Adrenal gland (tissue), 12 donors: ENCODE measurements around the gene EXOC3L2. TPM values are rescaled to one million over a fixed set of nuclear protein-coding genes. Genes with fewer than 3 reads are reported as not detected.

Experiments
- DNase-seq, 7 donors: peaks; one replicate each; pipeline ENCODE4 v3.0.0-alpha.2; 2019 to 2020
- H3K27ac ChIP-seq, 5 donors: fragments of 200-600 bp; sonication (generic) in 4 of 5; 1 replicate in 3 of 5; 2 replicates in 2 of 5; pipeline versions ENCODE4 v1.5.1 to v1.8.0; 2016 to 2020; ENCODE audit warnings: mild to moderate bottlenecking in 1 of 5
- H3K27me3 ChIP-seq: fragments of 200-600 bp; 2 replicates; pipeline ENCODE4 v1.8.0; 2021
- H3K36me3 ChIP-seq, 2 donors: fragments of 200-600 bp; replicated peaks in 1 of 2; 1 replicate in 1 of 2; 2 replicates in 1 of 2; pipeline versions ENCODE4 v1.5.1 to v1.8.0; 2018 to 2022
- H3K4me1 ChIP-seq, 2 donors: fragments of 200-600 bp; replicated peaks in 1 of 2; 1 replicate in 1 of 2; 2 replicates in 1 of 2; pipeline versions ENCODE4 v1.5.1 to v1.8.0; 2018 to 2021
- H3K4me3 ChIP-seq, 4 donors: fragments of 200-600 bp; sonication (generic) in 3 of 4; one replicate each; pipeline ENCODE4 v1.5.1; 2016 to 2018
- H3K9me3 ChIP-seq, 3 donors: fragments of 200-600 bp; sonication (generic) in 1 of 3; replicated peaks in 1 of 3; 1 replicate in 2 of 3; 2 replicates in 1 of 3; pipeline versions ENCODE4 v1.5.1 to v1.8.0; 2016 to 2021
- CTCF ChIP-seq, 6 experiments: fragments of 450-650 bp in 4 of 6; fragments of 200-600 bp in 2 of 6; sonication (generic) in 1 of 6; IDR thresholded peaks; 1 replicate in 5 of 6; 2 replicates in 1 of 6; pipeline versions ENCODE4 v1.5.1 to v1.8.0; 2016 to 2021; ENCODE audit warnings: antibody characterized with exemption in 6 of 6, mild to moderate bottlenecking in 2 of 6, moderate library complexity in 1 of 6
- POLR2A ChIP-seq, 2 donors: fragments of 450-650 bp; IDR thresholded peaks; one replicate each; pipeline ENCODE4 v1.6.1; 2017; ENCODE audit warnings: antibody characterized with exemption in 2 of 2, mild to moderate bottlenecking in 2 of 2, moderate library complexity in 1 of 2
- WGBS, 4 donors: extraction: QIAGEN DNeasy Blood & Tissue Kit in 2 of 4; methylation state at CpG; one replicate each; pipeline versions ENCODE4 v1.1.5 to v1.1.7; 2013 to 2017; 5-methylcytosine and 5-hydroxymethylcytosine counted together
- intact Hi-C, 2 donors: fragments of 100-400 bp; cut with DNase I; formaldehyde crosslinking; loops; one replicate each; pipeline versions ENCODE4 v1.14.1 to v1.15.0; 2022 to 2023
- polyA plus RNA-seq, 3 donors: library from polyadenylated mRNA; stranded (reverse); fragments of 200-250 nt in 2 of 3; fragments of 350-450 nt in 1 of 3; fragmentation: Illumina TruSeq in 1 of 3; extraction: RNeasy Lipid Tissue Mini Kit (QIAGEN cat#74804) in 1 of 3; gene quantifications; one replicate each; pipeline ENCODE4 v1.2.3, GENCODE V29; 2013 to 2014
- total RNA-seq, 9 donors: library from RNA; depleted of rRNA in 4 of 9; stranded (reverse); fragments of >200 nt in 4 of 9; fragments of 120-200 nt in 1 of 9; fragmentation: NEBNext Ultra II Directional in 1 of 9; extraction: Animal tissue kit (Norgen Biotek cat#: 25700) in 1 of 9; gene quantifications; one replicate each; pipeline versions ENCODE4 v1.1.0 to v1.2.4, GENCODE V29; 2013 to 2023
- donor health status: healthy with polysubstance abuse.
- donor health status: Bipolar disorder and iron deficiency.
- donor health status: DM: yes; HTN: yes; CAD: no.
- donor health status: DM: no; HTN: no; CAD: no.
- donor health status: DM: no; HTN: no; CAD: no.
- donor health status: DM: yes; HTN: yes; CAD: no.

Gene EXOC3L2
- total and polyA plus RNA-seq, 12 donors = 2.1 to 26.4 (median 16.3) TPM

- H3K9me3 ChIP-seq = no peaks in the 10 kb centered on the region
- intact Hi-C loops = no loop called here
- peaks cover 0 to 42% of the 10 kb centered on the region in 2 donors for H3K36me3 ChIP-seq
These were observed 32.9 kb upstream of the EXOC3L2 start for GRCh38 chr19:45278087-45278486.

GRCh38 chr19:45276284-45276687 lies 31.1 kb upstream of the EXOC3L2 start:
- H3K27ac ChIP-seq = no peak overlapping the region
- peak in 1 of 7 donors; percentile 17 for DNase-seq
- peaks cover 0 to 14% of the 10 kb centered on the region in 2 donors for H3K4me1 ChIP-seq
- WGBS, 4 donors = 56 to 71% (median 65%) methylated on average over 5 to 7 of the region's 7 CpGs
- peaks cover 0 to 45% of the 10 kb centered on the region in 2 donors for H3K36me3 ChIP-seq
- H3K4me3 ChIP-seq = no peak overlapping the region
- intact Hi-C loops = no loop called here
- H3K27me3 ChIP-seq = no peaks in the 10 kb centered on the region
- H3K9me3 ChIP-seq = no peaks in the 10 kb centered on the region
- TF ChIP-seq CTCF (IDR thresholded peaks at IDR 0.05) (no peak), POLR2A (IDR thresholded peaks at IDR 0.05) (no peak)

More at GRCh38 chr19:45278087-45278486, 32.9 kb upstream of the EXOC3L2 start:
- Histone ChIP-seq H3K4me3 (no peak overlapping the region), H3K27me3 (no peaks in the 10 kb centered on the region), H3K27ac (no peak overlapping the region), H3K4me1 (peaks cover 0 to 2% of the 10 kb centered on the region in 2 donors)
- DNase-seq = no peak
- no peak for TF ChIP-seq POLR2A (IDR thresholded peaks at IDR 0.05)
- TF ChIP-seq CTCF (IDR thresholded peaks at IDR 0.05) = no peak
- whole genome bisulfite sequencing, 4 donors = 95 to 97% (median 97%) methylated on average over 6 to 10 of the region's 10 CpGs

- intact Hi-C loops = no loop called here
- Histone ChIP-seq H3K27me3 (no peaks in the 10 kb centered on the region), H3K4me3 (no peak overlapping the region), H3K9me3 (no peaks in the 10 kb centered on the region), H3K36me3 (peaks cover 0 to 47% of the 10 kb centered on the region in 2 donors), H3K4me1 (peaks cover 0 to 14% of the 10 kb centered on the region in 2 donors), H3K27ac (no peak overlapping the region)
- 83 to 85% (median 84%) methylated on average over 11 to 12 of the region's 12 CpGs for WGBS, 4 donors
- TF ChIP-seq CTCF (IDR thresholded peaks at IDR 0.05) (no peak), POLR2A (IDR thresholded peaks at IDR 0.05) (no peak)
- DNase-seq = no peak
These were observed 30.3 kb upstream of the EXOC3L2 start for GRCh38 chr19:45275370-45275971.

- Histone ChIP-seq H3K27ac (peak overlapping the region in 1 of 5 donors; percentile 52), H3K4me3 (no peak overlapping the region), H3K9me3 (no peaks in the 10 kb centered on the region), H3K27me3 (no peaks in the 10 kb centered on the region), H3K4me1 (peaks cover 0 to 14% of the 10 kb centered on the region in 2 donors), H3K36me3 (peaks cover 0 to 38% of the 10 kb centered on the region in 2 donors)
- no peak for TF ChIP-seq POLR2A (IDR thresholded peaks at IDR 0.05)
- TF ChIP-seq CTCF (IDR thresholded peaks at IDR 0.05) = no peak
- whole genome bisulfite sequencing, 4 donors = 80 to 86% (median 81%) methylated on average over 14 of the region's 14 CpGs
- no peak for DNase-seq
- intact Hi-C loops = no loop called here
These were observed 28.3 kb upstream of the EXOC3L2 start for GRCh38 chr19:45273521-45273855.
